ENCODE measurements around the gene STARD7.

GRCh38 chr2:96251721-96252292 is 43.2 kb upstream of the STARD7 start:
- TF ChIP-seq EP300 (IDR thresholded peaks at IDR 0.05) (no peak), POLR2A (IDR thresholded peaks at IDR 0.05) (no peak), POLR2AphosphoS5 (IDR thresholded peaks at IDR 0.05) (peak; percentile 11)
- TF ChIP-seq, protein P1, sequence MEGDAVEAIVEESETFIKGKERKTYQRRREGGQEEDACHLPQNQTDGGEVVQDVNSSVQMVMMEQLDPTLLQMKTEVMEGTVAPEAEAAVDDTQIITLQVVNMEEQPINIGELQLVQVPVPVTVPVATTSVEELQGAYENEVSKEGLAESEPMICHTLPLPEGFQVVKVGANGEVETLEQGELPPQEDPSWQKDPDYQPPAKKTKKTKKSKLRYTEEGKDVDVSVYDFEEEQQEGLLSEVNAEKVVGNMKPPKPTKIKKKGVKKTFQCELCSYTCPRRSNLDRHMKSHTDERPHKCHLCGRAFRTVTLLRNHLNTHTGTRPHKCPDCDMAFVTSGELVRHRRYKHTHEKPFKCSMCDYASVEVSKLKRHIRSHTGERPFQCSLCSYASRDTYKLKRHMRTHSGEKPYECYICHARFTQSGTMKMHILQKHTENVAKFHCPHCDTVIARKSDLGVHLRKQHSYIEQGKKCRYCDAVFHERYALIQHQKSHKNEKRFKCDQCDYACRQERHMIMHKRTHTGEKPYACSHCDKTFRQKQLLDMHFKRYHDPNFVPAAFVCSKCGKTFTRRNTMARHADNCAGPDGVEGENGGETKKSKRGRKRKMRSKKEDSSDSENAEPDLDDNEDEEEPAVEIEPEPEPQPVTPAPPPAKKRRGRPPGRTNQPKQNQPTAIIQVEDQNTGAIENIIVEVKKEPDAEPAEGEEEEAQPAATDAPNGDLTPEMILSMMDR (IDR thresholded peaks at IDR 0.05): no peak

All from gastroesophageal sphincter (tissue), 3 donors.